DOHH2 (cell line): ENCODE measurements around the gene RGMB.
A peak's percentile ranks its signal among the peaks of the same experiment; 100 is the strongest.

Experiments used
- CTCF ChIP-seq: fragments of 200-600 bp; sonication (generic); IDR thresholded peaks from one replicate; pipeline ENCODE4 v1.5.1; 2014; ENCODE audit warnings: antibody characterized with exemption, mild to moderate bottlenecking, low read depth, low read length; ENCODE audit not compliant: poor library complexity, severe bottlenecking
- EZH2phosphoT487 ChIP-seq: fragments of 200-600 bp; sonication (generic); IDR thresholded peaks from 2 replicates; pipeline ENCODE4 v1.6.1; 2017; ENCODE audit warnings: borderline replicate concordance, mild to moderate bottlenecking, antibody characterized with exemption, low read length, moderate library complexity, mixed read lengths

- peak; percentile 78; the same call in 1 of the 2 replicates for TF ChIP-seq EZH2phosphoT487
- TF ChIP-seq CTCF, result no peak
These were observed 3.6 kb upstream of the RGMB start for GRCh38 chr5:98769959-98770208.
